HEK293T (cell line): Measurements from ENCODE around the gene UBE2I.

Experiments
- ARNT ChIP-seq: fragments of 450-650 bp; IDR thresholded peaks from 2 replicates; pipeline ENCODE4 v1.6.1; 2017; ENCODE audit warnings: mild to moderate bottlenecking
- BHLHE40 ChIP-seq: fragments of 450-650 bp; IDR thresholded peaks from 2 replicates; pipeline ENCODE4 v1.6.1; 2016; ENCODE audit warnings: mild to moderate bottlenecking, moderate library complexity, borderline replicate concordance
- ELF4 ChIP-seq: fragments of 450-650 bp; IDR thresholded peaks from 2 replicates; pipeline ENCODE4 v1.6.1; 2017; ENCODE audit warnings: antibody characterized with exemption
- FOXA1 ChIP-seq: fragments of 450-650 bp; IDR thresholded peaks from 2 replicates; pipeline ENCODE4 v1.6.1; 2016; ENCODE audit warnings: mild to moderate bottlenecking
- FOXK2 ChIP-seq: fragments of 450-650 bp; IDR thresholded peaks from 2 replicates; pipeline ENCODE4 v1.6.1; 2016; ENCODE audit warnings: mild to moderate bottlenecking
- FOXM1 ChIP-seq: fragments of 450-650 bp; IDR thresholded peaks from 2 replicates; pipeline ENCODE4 v1.6.1; 2017; ENCODE audit warnings: mild to moderate bottlenecking, borderline replicate concordance
- HDGF ChIP-seq: fragments of 450-650 bp; IDR thresholded peaks from 2 replicates; pipeline ENCODE4 v1.6.1; 2017; ENCODE audit warnings: antibody characterized with exemption, borderline replicate concordance
- L3MBTL2 ChIP-seq: fragments of 450-650 bp; conservative IDR thresholded peaks from 2 replicates; pipeline ENCODE4 v1.6.1; 2016; ENCODE audit warnings: mild to moderate bottlenecking
- SP1 ChIP-seq: fragments of 450-650 bp; IDR thresholded peaks from 2 replicates; pipeline ENCODE4 v1.6.1; 2017
- TARDBP ChIP-seq: fragments of 450-650 bp; IDR thresholded peaks from 2 replicates; pipeline ENCODE4 v1.6.1; 2016
- ZNF384 ChIP-seq: fragments of 450-650 bp; IDR thresholded peaks from 2 replicates; pipeline ENCODE4 v1.6.1; 2016

- no peak for TF ChIP-seq FOXK2
- no peak for TF ChIP-seq ELF4
- no peak for TF ChIP-seq TARDBP
- no peak for TF ChIP-seq BHLHE40
- no peak for TF ChIP-seq FOXM1
- no peak for TF ChIP-seq FOXA1
- no peak for TF ChIP-seq HDGF
- TF ChIP-seq L3MBTL2: no peak
- no peak for TF ChIP-seq ARNT
- TF ChIP-seq SP1: no peak
- TF ChIP-seq ZNF384: no peak
These were observed 18.1 kb downstream of the UBE2I start for GRCh38 chr16:1327619-1327947.
